GM12873 (cell line): Measurements from ENCODE around the gene IMPDH1.

ENCODE experiments used
- TF ChIP-seq, protein P1 (sequence below): IDR thresholded peaks from 2 replicates; pipeline ENCODE4 v1.5.1; 2012; ENCODE audit warnings: low read depth, mild to moderate bottlenecking, moderate library complexity, low read length, control low read depth; ENCODE audit not compliant: insufficient read depth; ENCODE audit errors: missing control alignments

IMPDH1 gene

GRCh38 chr7:128407233-128407589, 2.6 kb downstream of the IMPDH1 start:
- TF ChIP-seq, protein P1, sequence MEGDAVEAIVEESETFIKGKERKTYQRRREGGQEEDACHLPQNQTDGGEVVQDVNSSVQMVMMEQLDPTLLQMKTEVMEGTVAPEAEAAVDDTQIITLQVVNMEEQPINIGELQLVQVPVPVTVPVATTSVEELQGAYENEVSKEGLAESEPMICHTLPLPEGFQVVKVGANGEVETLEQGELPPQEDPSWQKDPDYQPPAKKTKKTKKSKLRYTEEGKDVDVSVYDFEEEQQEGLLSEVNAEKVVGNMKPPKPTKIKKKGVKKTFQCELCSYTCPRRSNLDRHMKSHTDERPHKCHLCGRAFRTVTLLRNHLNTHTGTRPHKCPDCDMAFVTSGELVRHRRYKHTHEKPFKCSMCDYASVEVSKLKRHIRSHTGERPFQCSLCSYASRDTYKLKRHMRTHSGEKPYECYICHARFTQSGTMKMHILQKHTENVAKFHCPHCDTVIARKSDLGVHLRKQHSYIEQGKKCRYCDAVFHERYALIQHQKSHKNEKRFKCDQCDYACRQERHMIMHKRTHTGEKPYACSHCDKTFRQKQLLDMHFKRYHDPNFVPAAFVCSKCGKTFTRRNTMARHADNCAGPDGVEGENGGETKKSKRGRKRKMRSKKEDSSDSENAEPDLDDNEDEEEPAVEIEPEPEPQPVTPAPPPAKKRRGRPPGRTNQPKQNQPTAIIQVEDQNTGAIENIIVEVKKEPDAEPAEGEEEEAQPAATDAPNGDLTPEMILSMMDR, result no peak

GRCh38 chr7:128406314-128407232, 3.2 kb downstream of the IMPDH1 start:
- TF ChIP-seq, protein P1, result no peak

DNA sequence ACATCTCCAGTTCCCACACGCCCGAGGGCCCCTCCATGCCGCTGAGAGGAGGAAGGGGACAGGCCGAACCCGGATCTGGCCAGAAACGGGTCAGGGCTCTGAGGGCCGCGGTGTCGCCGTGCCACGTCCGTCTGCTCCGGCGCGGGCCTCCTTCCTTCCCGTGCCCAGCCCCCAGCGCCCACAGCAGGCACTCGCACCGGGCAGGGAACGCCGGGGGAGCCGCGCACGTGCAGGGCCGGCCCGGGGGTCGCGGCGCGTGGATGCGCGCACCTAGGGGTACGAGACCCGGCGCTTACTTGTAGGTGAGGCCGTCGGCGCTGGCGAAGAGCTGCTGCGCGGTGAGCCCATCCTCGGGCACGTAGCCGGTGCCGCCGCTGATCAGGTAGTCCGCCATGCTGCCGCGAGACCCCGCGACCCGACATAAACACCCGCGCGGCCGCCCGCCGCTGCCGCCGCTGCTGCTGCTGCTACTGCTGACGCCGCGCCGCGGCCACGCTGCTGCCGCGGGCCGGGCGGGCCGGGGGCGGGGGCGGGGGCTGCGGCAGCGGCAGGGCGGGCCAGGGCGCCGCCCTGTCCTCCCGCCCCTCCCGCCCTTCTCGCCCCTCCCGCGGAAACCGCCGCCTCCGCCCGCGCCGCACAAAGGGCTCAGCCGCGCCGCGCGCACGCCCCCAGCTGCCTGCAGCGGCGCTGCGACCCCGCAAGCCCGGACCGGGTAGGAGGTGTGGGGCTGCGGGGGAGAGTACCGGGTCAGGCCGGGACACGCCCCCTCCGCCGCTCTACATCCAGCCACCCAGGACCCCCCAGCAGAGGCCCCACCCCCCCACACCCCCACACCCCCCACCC, 4.1 kb downstream of the IMPDH1 start:
- TF ChIP-seq, protein P1, result no peak

DNA sequence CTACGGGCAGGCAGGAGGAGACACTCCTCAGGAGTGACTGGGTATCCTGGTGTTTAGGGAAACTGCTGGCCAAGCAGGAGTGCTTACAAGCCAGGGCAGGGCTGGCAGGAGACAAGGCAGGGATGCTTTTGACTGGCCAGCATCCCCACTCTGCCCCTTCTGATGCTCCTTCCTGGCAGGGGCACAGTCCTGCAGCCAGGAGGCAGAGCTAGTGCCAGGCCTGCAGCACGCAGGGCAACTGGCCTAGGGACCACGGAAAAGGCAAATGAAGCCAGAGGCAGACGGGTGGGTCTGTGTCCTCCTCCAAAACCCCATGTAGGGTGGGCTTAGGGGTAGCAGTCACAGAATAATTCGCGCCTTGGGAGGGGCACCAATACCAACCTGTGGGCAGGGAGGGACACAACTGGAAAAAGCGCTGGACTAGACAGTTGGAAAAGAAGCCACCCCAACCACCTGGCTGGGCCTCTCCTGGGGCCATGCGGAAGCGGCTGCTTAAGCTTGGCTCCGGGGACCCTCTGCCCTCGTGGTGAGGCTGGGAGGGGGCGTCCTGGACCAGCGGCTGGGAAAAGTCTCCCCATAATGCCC, 4.8 kb downstream of the IMPDH1 start:
- TF ChIP-seq, protein P1, result no peak

DNA sequence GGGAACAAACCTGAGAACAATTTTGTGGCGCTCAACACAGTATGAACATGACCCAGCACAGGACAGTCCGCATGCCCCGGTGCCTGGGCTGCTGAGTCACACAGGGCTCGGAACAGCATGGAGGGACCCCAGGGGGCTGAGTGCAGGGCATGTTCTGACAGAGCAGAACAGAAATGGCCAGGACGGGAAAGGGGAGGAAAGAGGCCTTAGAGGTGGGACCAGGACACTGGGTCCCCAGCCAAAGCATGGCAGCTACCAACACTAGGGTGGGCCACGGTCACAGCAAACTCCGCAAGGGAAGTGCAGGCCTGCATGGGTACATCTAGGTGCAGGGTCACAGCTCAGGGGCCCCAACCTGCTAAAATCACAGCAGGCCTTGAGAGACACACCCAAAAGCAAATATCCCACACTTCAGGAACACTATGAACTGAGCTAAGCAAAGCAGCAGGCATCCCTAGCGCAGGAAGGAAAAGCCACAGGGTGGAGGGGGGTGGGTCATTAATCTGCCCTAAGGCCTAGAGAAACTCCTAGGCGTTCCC, 5.6 kb downstream of the IMPDH1 start:
- TF ChIP-seq, protein P1, result no peak

GRCh38 chr7:128403676-128404075, 6.1 kb downstream of the IMPDH1 start:
- TF ChIP-seq, protein P1, result no peak
